SKM-1 (cell line): ENCODE results near the gene COX10.
"Not testable (repeated sequence)": the region's sequence is repeated elsewhere in the genome, so short reads cannot be mapped to it uniquely, and the experiment has no call there.

Experiments
- DNase-seq: peaks from one replicate; lab custom pipeline; 2025; ENCODE audit not compliant: unreplicated experiment; lab: John Stamatoyannopoulos, UW

The COX10 gene

GRCh38 chr17:14118951-14119350 lies 49.6 kb downstream of the COX10 start:
- DNase-seq, result no peak

DNA sequence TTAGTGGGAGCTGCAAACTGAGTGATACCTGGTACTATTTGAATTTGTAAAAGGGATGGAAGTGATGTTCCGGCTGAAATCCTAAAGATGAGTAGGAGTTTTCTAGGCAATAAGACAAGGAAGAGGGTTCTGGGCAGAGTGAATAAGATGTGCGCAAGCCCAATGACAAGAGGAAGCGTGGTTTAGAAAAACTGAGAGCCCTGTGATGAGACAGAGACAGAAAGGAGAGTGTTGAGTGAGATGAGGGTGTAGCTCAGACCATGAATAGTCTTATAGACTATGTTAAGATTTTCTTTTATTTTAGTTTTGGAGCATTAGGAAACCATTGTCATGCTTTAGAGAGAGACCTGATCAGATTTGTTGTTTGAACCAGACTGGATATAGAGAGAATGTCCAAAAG lies 50.2 kb downstream of the COX10 start:
- DNase-seq, result no peak

GRCh38 chr17:14121952-14122351 lies 52.6 kb downstream of the COX10 start:
- DNase-seq, result no peak

DNA sequence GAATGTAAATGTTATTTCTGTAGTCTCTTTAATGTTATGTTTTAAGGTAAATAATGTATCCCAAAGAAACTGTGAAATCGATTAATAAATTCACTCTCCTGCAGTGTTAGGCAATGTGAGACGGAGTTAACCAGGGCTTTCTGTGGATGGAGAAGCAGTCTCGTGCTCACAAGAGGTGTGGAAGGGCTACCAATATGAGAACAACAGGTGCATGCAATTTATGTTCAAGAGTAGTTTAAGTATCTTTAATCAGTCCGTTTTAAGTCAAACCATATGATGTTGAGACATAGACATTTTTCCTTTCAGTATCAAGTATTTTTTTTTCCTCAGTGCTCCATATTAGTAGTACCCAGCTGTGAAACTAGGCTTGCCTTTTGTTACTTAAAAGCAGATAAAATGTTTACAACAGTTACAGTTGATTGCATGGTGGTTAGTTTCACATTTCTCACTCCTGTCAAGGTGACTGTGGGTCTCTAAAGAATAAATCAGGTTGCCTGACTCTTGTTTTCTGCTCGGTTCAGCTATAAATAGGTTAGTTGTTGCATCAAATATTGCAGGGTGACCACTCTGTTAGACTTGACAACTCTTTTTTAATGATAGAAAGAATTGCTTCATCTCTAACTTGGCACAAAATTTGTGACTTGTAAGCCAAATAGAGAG lies 54.4 kb downstream of the COX10 start:
- DNase-seq, result no peak

GRCh38 chr17:14124854-14125253 lies 55.5 kb downstream of the COX10 start:
- DNase-seq, result no peak

- DNase-seq, result no peak
Observed at GRCh38 chr17:14125518-14126137, 56.3 kb downstream of the COX10 start.

DNA sequence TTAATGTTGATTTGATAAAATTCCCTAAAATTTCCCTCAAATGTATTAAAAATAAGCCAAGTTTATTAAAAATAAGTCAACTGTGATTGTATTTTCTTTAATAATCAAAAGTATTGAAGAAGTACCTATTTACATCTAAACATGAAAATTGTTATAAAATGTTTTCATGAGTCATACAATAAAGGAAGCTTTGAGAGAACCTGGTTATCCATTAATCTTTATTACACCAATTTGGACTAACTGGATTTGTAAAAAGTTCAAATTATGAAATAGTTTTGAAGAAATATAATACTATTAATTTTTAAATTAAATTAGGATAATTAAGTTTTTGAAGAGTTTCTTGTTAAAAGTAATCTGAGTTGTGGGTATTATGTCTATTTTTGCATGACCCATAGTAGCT lies 63.8 kb downstream of the COX10 start:
- DNase-seq, result no peak

GRCh38 chr17:14134456-14134855 lies 65.2 kb downstream of the COX10 start:
- DNase-seq, result no peak

- DNase-seq, result no peak
Observed at GRCh38 chr17:14135906-14136590, 66.7 kb downstream of the COX10 start.

GRCh38 chr17:14138649-14139048 lies 69.3 kb downstream of the COX10 start:
- no peak for DNase-seq

GRCh38 chr17:14143688-14144087 lies 74.4 kb downstream of the COX10 start:
- DNase-seq, result no peak

DNA sequence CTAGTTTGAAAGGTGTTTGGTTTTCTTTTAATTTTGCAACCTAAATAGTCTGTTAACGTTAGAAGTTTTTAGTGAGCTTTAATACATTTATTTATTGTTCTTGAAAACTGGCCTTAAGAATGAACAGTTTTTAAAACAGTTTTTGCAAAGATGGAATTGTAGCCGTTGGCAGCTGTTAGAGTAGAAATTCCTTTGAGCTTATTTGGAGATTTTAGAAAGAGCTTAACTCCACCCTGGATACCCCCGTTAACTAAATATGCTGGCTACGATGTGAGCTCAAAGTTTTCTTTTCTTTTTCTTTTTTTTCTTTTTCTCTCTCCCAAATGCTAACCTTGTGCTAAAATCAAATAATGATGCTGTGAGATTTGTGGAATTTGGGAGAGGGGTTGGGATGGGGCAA lies 75.2 kb downstream of the COX10 start:
- DNase-seq, result no peak

GRCh38 chr17:14149751-14150150 lies 80.4 kb downstream of the COX10 start:
- no peak for DNase-seq

GRCh38 chr17:14150619-14151018 lies 81.3 kb downstream of the COX10 start:
- no peak for DNase-seq

GRCh38 chr17:14152721-14153120 lies 83.4 kb downstream of the COX10 start:
- no peak for DNase-seq

DNA sequence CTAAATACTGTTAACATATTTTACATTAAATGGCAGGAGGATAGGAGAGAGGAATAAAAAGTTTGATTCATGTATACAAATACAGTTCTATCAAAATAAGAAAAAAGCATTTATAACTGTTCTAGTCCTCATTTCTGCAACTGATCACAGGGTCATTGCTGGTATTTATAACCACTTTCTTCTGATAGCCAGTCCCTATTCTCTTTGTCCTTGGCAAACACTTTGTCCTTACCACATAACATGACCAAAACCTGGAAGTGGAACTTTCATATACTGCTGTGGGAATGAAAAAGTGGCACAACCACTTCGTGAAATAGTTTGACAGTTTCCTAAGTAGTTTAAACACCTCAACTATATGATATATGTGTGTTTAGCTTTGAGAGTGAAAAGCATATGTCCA lies 84.1 kb downstream of the COX10 start:
- DNase-seq, result no peak

DNA sequence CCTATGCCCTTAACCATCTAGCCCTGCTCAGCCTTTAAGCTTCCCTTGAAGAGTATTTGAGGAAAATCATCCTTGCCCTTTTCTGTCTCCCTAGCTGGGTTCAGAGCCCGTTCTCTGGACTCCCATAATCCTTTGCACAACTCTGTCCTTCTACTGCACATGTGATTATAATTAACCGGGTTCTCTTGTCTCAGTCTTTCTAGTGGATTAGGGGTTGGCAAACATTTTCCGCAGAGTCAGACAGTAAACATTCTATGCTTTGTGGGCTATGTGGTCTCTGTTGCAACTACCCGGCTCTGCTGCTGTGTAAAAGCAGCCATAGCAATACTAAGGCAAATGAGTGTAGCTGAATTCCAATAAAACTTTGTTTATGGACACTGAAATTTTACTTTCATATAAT lies 87.4 kb downstream of the COX10 start:
- no peak for DNase-seq

GRCh38 chr17:14157822-14158221 lies 88.5 kb downstream of the COX10 start:
- no peak for DNase-seq

DNA sequence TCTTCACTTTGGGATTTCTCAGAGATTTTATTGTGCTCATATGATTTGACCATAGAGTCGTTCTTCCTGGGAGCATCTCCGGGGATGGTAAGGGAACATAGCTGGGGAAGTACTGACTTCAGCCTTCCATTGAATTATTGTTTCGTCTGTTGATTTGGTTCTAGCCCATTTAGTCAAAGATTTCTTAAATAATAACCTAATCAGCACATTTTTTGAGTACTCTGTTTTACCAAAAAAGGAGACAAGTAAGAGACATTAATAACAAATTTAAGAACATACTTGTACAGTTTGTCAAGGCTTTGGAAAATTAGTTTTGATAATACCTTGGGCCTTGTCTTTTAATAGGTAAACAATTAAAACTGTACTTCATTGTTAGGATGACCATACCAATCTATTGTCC lies 89.4 kb downstream of the COX10 start:
- no peak for DNase-seq

DNA sequence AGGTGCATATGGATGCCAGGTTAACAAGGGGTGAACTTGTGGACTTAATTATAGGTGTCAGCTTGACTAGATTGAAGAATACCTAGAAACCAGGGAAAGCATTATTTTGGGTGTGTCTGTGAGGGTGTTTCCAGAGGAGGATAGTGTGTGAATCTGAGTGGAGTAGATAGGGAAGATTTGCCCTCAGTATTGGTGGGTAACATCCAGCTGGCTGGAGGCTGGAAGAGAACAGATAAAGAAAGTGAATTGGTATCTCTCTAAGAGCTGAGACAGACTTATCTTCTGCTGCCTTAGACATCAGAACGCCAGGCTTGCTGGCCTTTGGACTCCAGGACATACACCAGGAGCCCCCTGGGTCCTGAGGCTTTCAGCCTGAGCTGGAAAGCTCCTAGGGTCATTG lies 92.1 kb downstream of the COX10 start:
- no peak for DNase-seq

- no peak for DNase-seq
Observed at GRCh38 chr17:14165616-14166015, 96.3 kb downstream of the COX10 start.

DNA sequence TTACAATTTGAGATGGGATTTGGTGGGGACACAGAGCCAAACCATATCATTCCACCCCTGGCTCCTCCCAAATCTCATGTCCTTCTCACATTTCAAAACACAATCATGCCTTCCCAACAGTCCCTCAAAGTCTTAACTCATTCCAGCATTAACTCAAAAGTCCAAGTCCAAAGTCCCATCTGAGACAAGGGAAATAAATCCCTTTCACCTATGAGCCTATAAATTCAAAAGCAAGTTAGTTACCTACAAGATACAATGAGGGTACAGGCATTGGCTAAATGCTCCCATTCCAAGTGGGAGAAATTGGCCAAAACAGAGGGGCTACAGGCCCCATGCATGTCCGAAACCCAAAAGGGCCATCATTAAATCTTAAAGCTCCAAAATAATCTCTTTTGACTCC lies 98.5 kb downstream of the COX10 start:
- not testable (repeated sequence) for DNase-seq

- no peak for DNase-seq
Observed at GRCh38 chr17:14168582-14168981, 99.3 kb downstream of the COX10 start.
